GM18861 (cell line): ENCODE data around the gene LGALSL.

Experiments
- ATAC-seq: cut with Tn5 transposase; IDR thresholded peaks from one replicate; pipeline ENCODE4 v1.9.1; 2021; ENCODE audit not compliant: unreplicated experiment

LGALSL gene

DNA sequence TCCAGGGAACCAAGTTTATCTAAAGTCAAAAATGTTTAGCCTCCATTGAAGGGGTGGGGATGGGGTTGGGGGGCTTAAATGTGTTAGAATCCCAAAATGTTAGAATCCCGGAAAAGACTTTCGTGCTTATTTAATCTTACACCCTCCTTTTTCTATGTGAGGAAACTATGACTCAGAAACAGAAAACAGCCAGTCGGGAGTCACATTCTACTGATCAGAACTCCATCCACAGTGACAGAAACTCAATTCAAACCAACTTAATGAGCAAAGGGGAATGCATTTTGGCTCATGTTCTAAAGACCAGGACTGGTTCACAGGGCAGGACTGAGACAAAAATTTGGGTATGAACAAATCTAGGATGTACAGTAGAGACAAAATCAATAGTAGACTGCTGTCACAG is 38.3 kb downstream of the LGALSL start:
- ATAC-seq: no peak

DNA sequence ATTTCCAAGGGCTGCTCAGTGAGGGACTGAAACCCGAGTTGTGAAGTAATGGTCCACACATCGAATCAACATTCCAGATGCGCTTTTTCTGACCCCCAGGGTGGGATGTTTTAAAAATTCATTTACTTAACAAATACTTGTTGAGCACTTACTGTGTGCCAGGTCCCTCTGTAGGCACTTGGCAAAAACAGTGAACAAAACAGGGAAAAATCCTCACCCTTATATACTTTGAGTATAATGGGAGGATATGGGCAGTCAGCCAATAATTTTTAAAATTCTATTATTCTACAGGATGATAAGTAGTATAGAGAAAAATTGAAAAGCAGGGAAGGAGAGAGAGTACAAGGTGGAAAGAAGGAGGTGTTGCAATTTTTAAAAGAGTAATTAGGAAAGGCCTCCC is 38.9 kb downstream of the LGALSL start:
- ATAC-seq: no peak

DNA sequence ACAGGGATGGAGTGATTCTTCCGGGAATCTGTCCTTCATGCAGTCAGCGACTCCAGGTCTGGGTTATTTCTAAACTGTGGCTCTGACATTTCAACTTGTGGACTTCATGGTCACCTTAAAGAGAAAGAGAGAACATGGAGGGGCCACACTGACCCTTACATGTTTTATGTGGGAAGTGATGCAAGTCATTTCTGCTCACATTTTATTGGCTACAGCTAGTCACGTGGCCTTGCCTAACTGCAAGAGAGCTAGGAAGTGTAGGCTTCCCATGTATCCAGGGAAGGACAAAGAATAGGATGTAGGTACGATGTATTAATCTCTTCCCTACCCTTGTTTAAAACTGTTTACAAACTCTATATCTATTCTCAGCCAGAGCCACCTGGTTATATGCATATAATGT is 39.8 kb downstream of the LGALSL start:
- ATAC-seq: no peak

DNA sequence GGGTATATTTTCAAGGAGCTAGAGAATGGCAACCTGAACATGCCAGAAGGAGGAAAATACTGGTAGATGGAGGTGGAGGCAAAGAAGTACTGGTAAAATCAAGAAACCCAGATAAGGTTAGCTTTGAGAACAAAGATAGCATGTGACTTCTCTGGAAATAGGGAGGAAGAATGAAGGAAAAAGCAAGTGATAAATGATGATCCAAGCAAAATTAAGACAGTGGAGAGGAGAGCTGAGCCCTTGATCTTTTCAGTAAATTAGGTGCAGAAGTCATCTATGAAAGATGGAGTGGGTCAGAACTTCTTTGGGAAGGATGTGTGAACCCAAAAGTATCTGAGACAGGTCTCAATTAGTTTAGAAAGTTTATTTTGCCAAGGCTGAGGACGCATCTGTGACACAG is 44.5 kb downstream of the LGALSL start:
- no peak for ATAC-seq

DNA sequence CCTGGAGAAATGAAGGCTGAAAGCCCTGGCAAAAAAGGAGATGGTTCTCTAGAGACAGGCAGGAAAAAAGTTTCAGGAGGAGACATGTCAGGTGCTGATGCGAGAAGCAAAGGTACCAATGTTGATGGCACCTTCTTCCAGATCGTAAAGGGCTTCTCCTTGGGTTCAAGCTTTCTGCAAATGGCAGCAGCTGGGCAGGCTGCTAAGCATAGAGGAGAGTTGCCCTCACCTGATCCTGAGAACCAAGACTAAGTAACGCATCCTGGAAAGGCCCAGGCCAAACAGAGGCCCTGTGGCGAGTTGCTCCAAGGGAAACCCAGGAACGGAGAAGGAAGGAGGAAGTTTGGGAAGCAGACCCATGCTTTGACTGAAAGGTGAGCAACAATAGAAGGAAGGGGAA is 46.6 kb downstream of the LGALSL start:
- ATAC-seq: no peak

DNA sequence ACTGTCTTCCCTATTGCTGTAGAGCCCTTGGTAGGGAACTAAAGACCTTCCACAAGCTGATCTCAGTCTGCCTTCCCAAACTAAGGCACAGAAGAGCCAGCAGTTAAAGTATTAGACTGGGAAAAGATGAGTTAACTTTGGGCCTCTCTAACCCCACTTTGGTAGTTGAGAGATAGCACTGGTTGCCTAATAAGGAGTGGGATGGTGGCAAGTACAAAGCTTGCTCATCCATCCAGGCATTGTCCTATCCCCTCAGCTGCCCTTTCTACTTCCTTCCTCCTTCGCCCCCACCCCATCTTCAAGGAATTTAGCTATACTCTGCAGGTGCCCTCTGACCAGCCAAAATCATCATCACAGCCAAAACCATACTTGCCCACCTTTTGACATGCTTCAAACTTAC is 48.0 kb downstream of the LGALSL start:
- ATAC-seq: no peak

DNA sequence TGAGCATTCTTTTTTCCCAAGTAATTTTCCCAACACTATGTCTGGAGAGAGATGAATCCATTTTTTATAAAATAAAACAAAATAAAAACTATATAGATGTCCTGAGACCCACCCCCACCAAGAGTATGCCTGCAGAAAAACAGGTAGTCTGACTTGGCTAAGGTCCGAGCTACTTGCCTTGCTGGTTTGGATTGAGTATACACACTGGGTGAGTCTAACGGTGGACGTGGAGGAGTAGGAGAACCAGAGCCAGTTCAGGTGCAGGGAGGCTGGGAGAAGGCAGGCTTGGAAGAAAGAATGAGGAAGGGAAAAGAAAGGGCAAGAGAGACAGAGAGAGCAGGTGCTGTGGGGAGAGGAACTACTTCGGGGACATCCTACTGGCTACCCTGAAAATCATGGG is 48.9 kb downstream of the LGALSL start:
- no peak for ATAC-seq

DNA sequence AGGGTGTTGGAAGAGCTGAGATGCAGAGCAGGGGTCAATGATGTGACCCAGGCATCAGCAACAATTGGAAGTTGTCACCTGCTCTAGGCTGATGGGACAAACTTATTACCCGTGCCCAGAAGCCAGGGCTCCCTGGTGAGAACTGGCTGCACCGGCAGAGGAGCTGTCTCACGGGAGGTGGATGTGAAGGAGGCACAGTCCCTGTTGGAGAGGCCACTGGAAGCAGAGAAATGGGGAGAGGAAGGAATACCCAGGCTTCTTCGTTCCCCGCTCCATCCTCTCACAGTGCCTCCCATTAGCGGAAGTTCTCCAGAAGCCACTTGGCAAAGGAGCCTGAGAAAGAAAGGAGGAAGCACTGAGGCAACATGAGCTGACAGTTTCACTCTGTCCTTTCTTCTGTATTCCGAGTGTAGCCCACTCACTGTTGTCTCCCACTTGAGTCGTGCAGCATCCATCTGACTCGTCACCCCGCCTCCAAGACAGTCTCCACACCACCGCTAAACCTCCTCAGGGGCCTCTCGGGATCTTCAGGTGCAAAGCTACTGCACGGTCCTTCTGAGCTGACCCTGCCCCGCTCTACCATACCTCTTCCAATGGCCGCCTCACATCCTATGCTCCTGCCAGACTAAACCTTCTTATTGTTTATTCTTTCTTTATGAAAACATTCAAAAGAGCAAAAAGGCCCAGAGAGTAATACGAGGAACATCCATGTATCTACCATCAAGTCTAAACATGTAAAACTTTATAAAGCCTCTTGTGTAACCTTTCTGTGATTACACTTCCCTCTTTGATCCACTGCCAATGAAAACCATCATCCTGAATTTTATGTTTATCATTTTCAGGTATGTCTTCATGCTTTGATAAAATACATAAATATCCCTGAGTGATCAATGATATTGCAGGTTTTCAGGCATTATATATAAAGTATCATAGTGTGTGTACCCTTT is 51.1 kb downstream of the LGALSL start:
- no peak for ATAC-seq

DNA sequence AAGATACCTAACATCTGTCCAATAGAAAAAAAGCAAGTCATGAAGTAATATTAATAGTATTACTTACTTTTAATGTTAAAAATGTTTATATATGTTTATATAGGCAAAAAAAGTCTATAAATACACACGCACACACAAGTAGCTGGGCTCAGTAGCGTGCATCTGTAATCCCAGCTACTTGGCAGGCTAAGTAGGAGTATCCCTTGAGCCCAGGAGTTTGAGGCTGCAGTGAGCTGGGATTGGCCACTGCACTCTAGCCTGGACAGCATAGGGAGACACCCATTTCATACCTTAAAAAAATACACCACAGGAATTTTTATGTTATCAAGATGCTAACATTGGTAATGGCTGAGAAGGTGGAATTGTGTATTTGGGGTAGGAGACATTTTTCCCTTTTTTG is 52.7 kb downstream of the LGALSL start:
- ATAC-seq: no peak
